Vagina (tissue), 2 donors: ENCODE results near the gene AFAP1L1. TPM values are rescaled to one million over a fixed set of nuclear protein-coding genes. Genes with fewer than 3 reads are reported as not detected.

Experiments used
- DNase-seq, 2 donors: peaks; one replicate each; pipeline ENCODE4 v3.0.0-alpha.2; 2017; ENCODE audit errors: extremely low spot score in 2 of 2
- H3K27ac ChIP-seq: fragments of 200-600 bp; sonication (generic); one replicate; pipeline ENCODE4 v1.5.1; 2019
- H3K27me3 ChIP-seq: fragments of 200-600 bp; sonication (generic); one replicate; pipeline ENCODE4 v1.5.1; 2019
- H3K36me3 ChIP-seq, 2 donors: fragments of 200-600 bp; sonication (generic); one replicate each; pipeline ENCODE4 v1.5.1; 2017 to 2019
- H3K4me1 ChIP-seq: fragments of 200-600 bp; sonication (generic); one replicate; pipeline ENCODE4 v1.5.1; 2019
- H3K4me3 ChIP-seq, 2 donors: fragments of 200-600 bp; sonication (generic); 1 replicate in 1 of 2; 2 replicates in 1 of 2; pipeline ENCODE4 v1.5.1; 2016 to 2019
- H3K9me3 ChIP-seq: fragments of 200-600 bp; sonication (generic); one replicate; pipeline ENCODE4 v1.5.1; 2019
- CTCF ChIP-seq, 3 experiments: fragments of 450-650 bp in 2 of 3; fragments of 200-600 bp in 1 of 3; sonication (generic) in 1 of 3; IDR thresholded peaks; one replicate each; pipeline ENCODE4 v1.5.1; 2017 to 2019; ENCODE audit warnings: antibody characterized with exemption in 3 of 3, mild to moderate bottlenecking in 2 of 3, moderate library complexity in 2 of 3
- POLR2A ChIP-seq, 2 donors: fragments of 450-650 bp; IDR thresholded peaks; one replicate each; pipeline ENCODE4 v1.6.1; 2017; ENCODE audit warnings: antibody characterized with exemption in 2 of 2, mild to moderate bottlenecking in 2 of 2, moderate library complexity in 2 of 2
- POLR2AphosphoS5 ChIP-seq, 2 donors: sonication (generic); formaldehyde crosslinking; IDR thresholded peaks; one replicate each; pipeline ENCODE4 v1.9.0; 2017; ENCODE audit warnings: antibody characterized with exemption in 2 of 2, mild to moderate bottlenecking in 2 of 2, low read depth in 1 of 2; ENCODE audit not compliant: insufficient read depth in 1 of 2
- intact Hi-C: fragments of 100-400 bp; cut with DNase I; formaldehyde crosslinking; loops from one replicate; pipeline ENCODE4 v1.15.1; 2023
- total RNA-seq: library from RNA; depleted of rRNA; stranded (reverse); fragments of >200 nt; gene quantifications from one replicate; pipeline ENCODE4 v1.2.3, GENCODE V29; 2016

The AFAP1L1 gene
- total RNA-seq, 1 donor from 2014 or later = 14.7 TPM

GRCh38 chr5:149279661-149280060 is 8.0 kb downstream of the AFAP1L1 start:
- DNase-seq = no peak
- Histone ChIP-seq H3K27me3 (no peaks in the 10 kb centered on the region), H3K4me3 (no peak overlapping the region), H3K36me3 (no peaks in the 10 kb centered on the region), H3K27ac (no peak overlapping the region), H3K9me3 (no peaks in the 10 kb centered on the region), H3K4me1 (peaks cover 6% of the 10 kb centered on the region)
- intact Hi-C loops = no loop called here
- TF ChIP-seq POLR2AphosphoS5 (IDR thresholded peaks at IDR 0.05; ENCODE audit: insufficient read depth in 1 of 2, low read depth in 1 of 2) = no peak
- no peak for TF ChIP-seq CTCF (IDR thresholded peaks at IDR 0.05)
- TF ChIP-seq POLR2A (IDR thresholded peaks at IDR 0.05) = no peak

DNA sequence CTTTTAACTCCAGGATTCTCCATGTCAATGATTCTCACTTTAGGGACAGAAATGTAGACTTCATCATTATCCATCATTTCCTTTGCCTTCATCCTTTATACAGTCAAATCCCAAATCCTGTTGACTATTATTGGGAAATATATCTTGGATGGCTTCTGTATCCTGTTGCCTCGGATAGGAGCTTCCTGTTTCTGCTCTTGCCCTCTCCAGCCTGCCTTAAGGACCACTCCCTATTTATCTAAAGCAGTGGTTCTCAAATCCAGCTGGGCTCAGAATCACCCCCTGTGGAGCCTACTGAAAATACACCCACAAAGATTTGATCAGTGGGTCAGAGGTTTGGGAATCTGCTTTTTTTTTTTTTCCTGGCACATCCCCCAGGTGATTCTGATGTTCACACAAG is 8.5 kb downstream of the AFAP1L1 start:
- no peaks in the 10 kb centered on the region for H3K9me3 ChIP-seq
- intact Hi-C loops = no loop called here
- H3K4me3 ChIP-seq = no peak overlapping the region
- H3K27me3 ChIP-seq = no peaks in the 10 kb centered on the region
- DNase-seq = no peak
- H3K4me1 ChIP-seq = peaks cover 10% of the 10 kb centered on the region
- no peak overlapping the region for H3K27ac ChIP-seq
- no peak for TF ChIP-seq POLR2AphosphoS5 (IDR thresholded peaks at IDR 0.05; ENCODE audit: insufficient read depth in 1 of 2, low read depth in 1 of 2)
- TF ChIP-seq CTCF (IDR thresholded peaks at IDR 0.05) = no peak
- no peak for TF ChIP-seq POLR2A (IDR thresholded peaks at IDR 0.05)
- H3K36me3 ChIP-seq = no peaks in the 10 kb centered on the region

DNA sequence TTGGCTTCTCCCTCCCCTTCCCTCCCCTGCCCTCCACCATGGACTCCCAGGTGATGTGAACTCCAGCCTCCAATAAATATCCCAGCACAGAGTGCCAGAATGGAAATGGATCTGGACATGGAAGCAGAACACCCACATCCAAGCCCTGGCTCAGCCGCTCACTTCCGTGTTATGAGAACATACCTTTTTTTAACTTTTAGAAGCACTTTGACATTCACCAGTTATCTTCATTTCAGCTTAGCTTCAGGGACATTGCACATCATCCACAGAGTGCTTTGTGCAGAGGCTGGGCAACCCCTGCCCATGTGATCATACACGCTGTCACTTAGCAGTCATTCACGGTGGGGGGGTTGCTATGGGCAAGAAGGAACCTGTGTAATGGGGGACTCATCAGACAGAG is 9.1 kb downstream of the AFAP1L1 start:
- no peak for DNase-seq
- Histone ChIP-seq H3K27me3 (no peaks in the 10 kb centered on the region), H3K4me3 (no peak overlapping the region), H3K27ac (no peak overlapping the region), H3K4me1 (peaks cover 12% of the 10 kb centered on the region), H3K36me3 (no peaks in the 10 kb centered on the region), H3K9me3 (no peaks in the 10 kb centered on the region)
- intact Hi-C loops = no loop called here
- TF ChIP-seq POLR2AphosphoS5 (IDR thresholded peaks at IDR 0.05; ENCODE audit: insufficient read depth in 1 of 2, low read depth in 1 of 2) = no peak
- no peak for TF ChIP-seq CTCF (IDR thresholded peaks at IDR 0.05)
- no peak for TF ChIP-seq POLR2A (IDR thresholded peaks at IDR 0.05)

DNA sequence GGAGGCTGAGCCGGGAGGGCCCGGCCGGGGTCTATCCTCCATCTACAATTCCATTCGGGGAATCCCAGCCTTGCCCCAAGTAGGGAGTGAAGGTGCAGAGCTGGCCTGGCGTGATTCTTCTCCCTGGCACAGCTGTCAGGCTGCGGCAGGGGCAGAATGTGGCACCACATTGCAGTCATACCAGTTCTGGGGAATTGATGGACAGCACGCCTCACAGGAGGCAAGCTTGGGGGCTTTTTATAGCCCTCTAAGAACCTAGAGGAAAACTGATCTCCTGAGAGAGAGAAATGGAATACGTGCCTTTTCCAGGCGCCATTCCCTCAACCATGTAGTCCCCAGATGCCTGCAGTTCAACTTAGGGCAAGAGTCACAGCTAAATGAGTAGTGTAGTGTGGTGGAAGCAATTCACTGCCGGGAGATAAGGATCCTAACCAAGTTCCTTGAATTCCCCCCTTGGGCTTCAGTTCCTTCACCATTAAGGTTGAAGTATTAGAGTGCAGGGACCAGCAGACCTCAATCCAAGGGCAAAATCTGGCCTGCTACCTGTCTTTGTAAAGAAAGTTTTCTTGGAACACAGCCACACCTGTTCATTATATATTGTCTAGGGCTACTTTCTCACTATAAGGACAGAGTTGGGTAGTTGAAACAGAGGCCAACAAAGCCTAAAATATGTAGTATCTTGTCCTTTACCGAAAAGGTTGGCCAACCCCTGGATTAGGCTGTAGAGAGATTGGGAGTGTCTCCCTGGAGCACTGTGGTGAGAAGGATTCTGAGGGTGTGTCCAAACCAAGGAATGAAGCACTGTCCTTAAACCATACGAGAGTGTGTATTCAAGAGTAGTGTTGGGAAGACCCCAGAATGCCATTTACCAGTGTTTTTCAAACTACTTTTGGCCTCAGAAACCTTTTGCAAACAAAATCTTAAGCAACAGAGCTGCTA is 10.6 kb downstream of the AFAP1L1 start:
- Histone ChIP-seq H3K4me3 (no peak overlapping the region), H3K36me3 (no peaks in the 10 kb centered on the region), H3K4me1 (peaks cover 12% of the 10 kb centered on the region), H3K27ac (no peak overlapping the region), H3K27me3 (no peaks in the 10 kb centered on the region), H3K9me3 (no peaks in the 10 kb centered on the region)
- no peak for DNase-seq
- TF ChIP-seq POLR2AphosphoS5 (IDR thresholded peaks at IDR 0.05; ENCODE audit: insufficient read depth in 1 of 2, low read depth in 1 of 2) = no peak
- no peak for TF ChIP-seq POLR2A (IDR thresholded peaks at IDR 0.05)
- TF ChIP-seq CTCF (IDR thresholded peaks at IDR 0.05) = no peak
- intact Hi-C loops = no loop called here

GRCh38 chr5:149282966-149283332 is 11.3 kb downstream of the AFAP1L1 start:
- peaks cover 12% of the 10 kb centered on the region for H3K4me1 ChIP-seq
- TF ChIP-seq POLR2AphosphoS5 (IDR thresholded peaks at IDR 0.05; ENCODE audit: insufficient read depth in 1 of 2, low read depth in 1 of 2) (no peak), CTCF (IDR thresholded peaks at IDR 0.05) (no peak), POLR2A (IDR thresholded peaks at IDR 0.05) (no peak)
- no peaks in the 10 kb centered on the region for H3K36me3 ChIP-seq
- DNase-seq = no peak
- H3K9me3 ChIP-seq = no peaks in the 10 kb centered on the region
- no peak overlapping the region for H3K4me3 ChIP-seq
- no peak overlapping the region for H3K27ac ChIP-seq
- intact Hi-C loops = no loop called here
- no peaks in the 10 kb centered on the region for H3K27me3 ChIP-seq
